HG02642 (cell line): ENCODE results near the gene ERC1.

Source experiments
- ATAC-seq: cut with Tn5 transposase; IDR thresholded peaks from one replicate; pipeline ENCODE4 v1.9.1; 2021; ENCODE audit warnings: mild to moderate bottlenecking; ENCODE audit not compliant: unreplicated experiment, poor library complexity

Gene ERC1

GRCh38 chr12:1515428-1515827 is 524.4 kb downstream of the ERC1 start:
- ATAC-seq = no peak

GRCh38 chr12:1517007-1517406 is 526.0 kb downstream of the ERC1 start:
- no peak for ATAC-seq

DNA sequence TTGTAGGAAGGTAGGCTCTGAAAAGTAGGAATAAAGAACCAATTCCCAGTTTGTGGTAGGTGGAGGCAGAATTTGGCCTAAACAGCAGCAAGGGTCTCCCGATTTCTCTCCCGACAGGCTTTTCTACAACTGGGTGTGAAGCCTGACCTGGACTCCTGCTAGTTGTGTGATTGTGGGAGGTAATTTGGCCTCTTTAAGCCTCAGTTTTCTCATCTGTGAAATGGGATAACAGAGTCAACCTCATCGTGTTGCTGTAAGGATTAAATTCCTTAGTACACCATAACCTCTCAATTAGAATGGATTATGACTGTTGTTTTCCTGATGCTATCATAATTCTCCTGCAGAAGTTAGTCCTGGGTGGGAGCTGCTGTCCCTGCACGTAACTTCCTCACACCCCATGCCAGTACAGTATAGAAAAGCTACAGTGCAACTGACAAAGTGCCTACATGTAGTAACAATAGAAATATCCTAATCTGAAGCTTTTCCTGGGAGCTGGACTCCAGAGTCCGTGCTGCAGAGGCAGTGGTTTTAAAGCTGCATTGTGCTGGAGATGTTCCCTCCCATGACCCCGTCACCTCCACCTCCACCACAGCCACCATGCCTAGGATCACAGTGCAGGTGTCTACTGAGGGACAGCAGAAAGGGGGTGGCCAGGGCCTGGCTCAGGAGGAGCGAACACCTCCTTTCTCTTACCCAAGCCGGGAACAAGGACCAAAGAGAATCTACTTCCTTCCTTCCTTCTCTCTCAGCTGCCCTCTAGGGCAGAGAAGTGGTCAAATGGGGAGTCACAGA is 526.9 kb downstream of the ERC1 start:
- ATAC-seq = no peak

- ATAC-seq = no peak
Observed at GRCh38 chr12:1518591-1519516, 527.8 kb downstream of the ERC1 start.

- no peak for ATAC-seq
Observed at GRCh38 chr12:1519642-1520041, 528.6 kb downstream of the ERC1 start.

DNA sequence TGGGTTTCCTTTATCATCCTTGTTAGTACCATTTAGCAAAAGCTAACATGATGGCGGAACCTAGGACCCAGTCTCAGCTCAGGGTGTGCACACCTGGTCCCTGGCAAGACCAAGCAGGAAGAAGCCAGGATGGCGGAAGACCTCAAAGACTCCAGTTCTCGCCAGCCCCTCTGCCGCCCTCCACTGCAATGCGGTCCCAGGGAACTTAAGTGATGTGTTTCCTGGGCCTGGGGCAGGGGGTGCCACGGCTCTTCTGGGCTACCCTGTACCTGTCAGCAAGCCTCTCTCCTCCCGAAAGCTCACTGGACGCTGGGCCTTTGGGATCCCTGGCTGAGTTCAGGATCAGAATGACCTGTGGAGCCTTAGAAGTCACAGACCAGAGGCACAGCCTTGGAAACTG is 532.0 kb downstream of the ERC1 start:
- no peak for ATAC-seq

- no peak for ATAC-seq
Observed at GRCh38 chr12:1523558-1524050, 532.6 kb downstream of the ERC1 start.

- ATAC-seq = no peak
Observed at GRCh38 chr12:1525858-1526257, 534.8 kb downstream of the ERC1 start.

GRCh38 chr12:1527789-1528188 is 536.8 kb downstream of the ERC1 start:
- no peak for ATAC-seq

GRCh38 chr12:1528791-1529190 is 537.8 kb downstream of the ERC1 start:
- ATAC-seq = no peak

DNA sequence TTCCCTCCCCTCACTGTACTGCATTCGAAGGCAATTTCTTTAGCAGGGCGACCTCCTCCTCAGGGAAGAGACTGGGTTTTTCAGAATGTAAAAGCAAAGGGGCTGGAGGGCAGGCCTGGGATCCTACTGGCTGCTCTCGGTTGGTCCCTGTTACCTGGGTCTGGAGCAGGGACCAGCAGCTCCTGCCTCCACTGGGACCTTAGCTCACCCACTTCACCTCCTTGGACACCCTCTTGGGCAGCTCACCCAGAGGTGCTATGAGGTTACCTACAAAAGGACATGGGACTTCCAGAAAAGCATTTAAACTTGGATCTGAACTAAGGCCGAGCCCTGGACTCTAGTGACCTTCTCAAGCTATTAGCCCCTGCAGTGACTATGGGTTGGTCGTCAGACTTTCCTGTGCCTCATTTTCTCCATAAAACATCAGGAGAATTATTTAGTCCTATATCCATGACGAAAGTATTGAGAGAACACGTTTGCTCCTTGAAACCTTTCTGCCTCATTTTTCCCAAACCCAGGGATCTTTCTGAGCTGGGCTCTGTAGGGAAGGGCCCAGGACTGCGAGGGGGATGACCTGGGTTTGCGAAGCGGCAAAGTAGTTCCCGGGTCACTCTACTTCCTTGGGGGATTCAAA is 538.3 kb downstream of the ERC1 start:
- no peak for ATAC-seq

- no peak for ATAC-seq
Observed at GRCh38 chr12:1529862-1530591, 539.0 kb downstream of the ERC1 start.

DNA sequence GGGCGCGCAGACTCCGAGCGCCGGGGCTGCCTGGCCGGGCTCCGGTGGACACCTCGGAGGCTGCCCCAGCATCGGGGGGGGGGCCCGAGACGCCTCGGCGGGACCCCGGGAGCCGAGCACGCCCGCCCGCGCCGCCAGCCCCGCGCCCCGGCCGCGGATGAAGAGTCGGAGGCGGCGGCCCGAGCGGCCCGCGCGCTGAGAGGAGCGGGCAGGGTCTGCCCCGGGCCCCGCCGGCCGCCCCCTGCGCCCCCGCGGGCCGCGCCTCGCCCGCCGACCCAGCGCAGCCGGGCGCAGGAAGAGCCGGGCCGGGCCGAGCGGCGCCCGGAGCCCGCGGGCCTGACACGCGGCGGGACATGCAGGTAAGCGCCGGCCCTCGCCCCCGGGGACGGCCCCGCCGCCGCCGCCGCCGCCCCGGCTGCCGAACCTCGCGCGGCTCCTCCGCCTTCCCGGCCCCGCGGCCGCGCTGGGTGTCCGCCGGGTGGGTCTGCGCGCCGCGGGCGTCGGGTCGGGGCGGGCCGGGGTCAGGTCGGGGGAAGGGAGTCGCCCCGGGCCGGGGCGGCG is 539.6 kb downstream of the ERC1 start:
- ATAC-seq = no peak

- no peak for ATAC-seq
Observed at GRCh38 chr12:1531153-1531653, 540.2 kb downstream of the ERC1 start.

GRCh38 chr12:1531654-1532374 is 540.8 kb downstream of the ERC1 start:
- no peak for ATAC-seq

- no peak for ATAC-seq
Observed at GRCh38 chr12:1532375-1533165, 541.5 kb downstream of the ERC1 start.

DNA sequence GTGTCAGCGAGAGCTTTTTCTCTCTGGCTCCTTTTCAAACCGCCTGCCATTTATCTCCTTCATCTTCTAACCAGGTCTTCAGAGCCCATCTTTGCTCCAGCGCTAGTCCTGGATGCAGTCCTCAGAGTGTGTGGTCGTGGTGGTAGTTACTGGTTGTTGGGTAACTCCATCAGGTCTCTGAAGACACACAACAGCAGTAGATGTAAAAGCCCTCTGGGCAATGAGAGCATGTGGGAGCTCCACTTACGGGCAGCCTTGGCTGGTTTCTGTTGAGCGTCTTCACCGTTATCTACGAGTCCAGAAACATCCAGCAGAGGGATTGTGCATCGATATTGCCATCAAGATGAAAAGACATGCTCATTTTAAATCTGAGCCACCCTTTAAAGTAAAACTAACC is 542.2 kb downstream of the ERC1 start:
- peak; percentile 10 for ATAC-seq

- ATAC-seq = peak; percentile 56
Observed at GRCh38 chr12:1533602-1534304, 542.7 kb downstream of the ERC1 start.
